GM12878 (cell line): ENCODE measurements around the gene NT5C1A. TPM values are rescaled to one million over a fixed set of nuclear protein-coding genes. Genes with fewer than 3 reads are reported as not detected.
A peak's percentile ranks its signal among the peaks of the same experiment; 100 is the strongest.

Experiments
- ATAC-seq: fragments of 200-7000 bp; cut with Tn5 transposase; 3 replicates; pipeline ENCODE4 v1.9.1; 2020; ENCODE audit warnings: mild to moderate bottlenecking, moderate library complexity
- BruUV-seq: library from RNA; stranded (reverse); fragments of 400-500 nt; replicated peaks from 2 replicates; lab custom pipeline; 2021; lab: Mats Ljungman, UMichigan
- CTCF ChIA-PET: fragments of 300-600 bp; sonication (Branson Sonifier 250); formaldehyde crosslinking; extraction: SDS; loops from one replicate; lab custom pipeline; 2021; ENCODE audit warnings: inconsistent platforms; lab: Yijun Ruan, JAX
- POLR2A ChIA-PET: fragments of 350-600 bp; formaldehyde crosslinking; extraction: SDS; loops from one replicate; lab custom pipeline; 2021; ENCODE audit warnings: inconsistent platforms; lab: Charles Lee
- RAD21 ChIA-PET: fragments of 300-600 bp; sonication (Branson Sonifier 250); formaldehyde crosslinking; loops from one replicate; lab custom pipeline; 2023; ENCODE audit warnings: antibody characterized with exemption; ENCODE audit not compliant: unreplicated experiment; lab: Charles Lee
- SMC1A ChIA-PET: fragments of 300-600 bp; sonication (Branson Sonifier 250); formaldehyde crosslinking; loops from one replicate; lab custom pipeline; 2023; ENCODE audit not compliant: unreplicated experiment, uncharacterized antibody; lab: Charles Lee
- DNase-seq: peaks from one replicate; pipeline ENCODE4 v3.0.0-alpha.2; 2011; ENCODE audit warnings: low read depth, low spot score
- FAIRE-seq: peaks from 3 replicates; lab custom pipeline; 2011; peaks lifted over from hg19 to GRCh38; lab: Jason Lieb, UNC
- H2AFZ ChIP-seq: 2 replicates; pipeline ENCODE4 v1.6.0; 2011; ENCODE audit warnings: low read depth, low read length, control low read depth; ENCODE audit not compliant: control insufficient read depth
- H3K27ac ChIP-seq: 2 replicates; pipeline ENCODE4 v1.5.1; 2011; ENCODE audit warnings: control low read depth; ENCODE audit not compliant: control insufficient read depth, insufficient read depth
- H3K27me3 ChIP-seq, 2 experiments: replicated peaks in 1 of 2; 2 replicates each; pipeline versions ENCODE4 v1.6.0 to v1.6.1; 2011; ENCODE audit warnings: low read length in 1 of 2; ENCODE audit not compliant: control insufficient read depth in 2 of 2, insufficient read depth in 2 of 2
- H3K36me3 ChIP-seq, 2 experiments: 2 replicates each; pipeline ENCODE4 v1.5.1; 2011; ENCODE audit warnings: low read length in 1 of 2; ENCODE audit not compliant: control insufficient read depth in 2 of 2, insufficient read depth in 2 of 2
- H3K4me1 ChIP-seq: 2 replicates; pipeline ENCODE4 v1.6.1; 2011; ENCODE audit warnings: mild to moderate bottlenecking, low read length, moderate library complexity, mixed read lengths; ENCODE audit not compliant: control insufficient read depth, insufficient read depth
- H3K4me2 ChIP-seq: 2 replicates; pipeline ENCODE4 v1.6.0; 2011; ENCODE audit warnings: control low read depth; ENCODE audit not compliant: control insufficient read depth, insufficient read depth
- H3K4me3 ChIP-seq: fragments of 200-600 bp; sonication (generic); 2 replicates; pipeline ENCODE4 v1.5.1; 2016
- H3K79me2 ChIP-seq: 2 replicates; pipeline ENCODE4 v1.6.0; 2011; ENCODE audit warnings: low read length; ENCODE audit not compliant: control insufficient read depth, insufficient read depth
- H3K9ac ChIP-seq: 2 replicates; pipeline ENCODE4 v1.8.0; 2011; ENCODE audit warnings: low read length, control low read depth, mixed read lengths; ENCODE audit not compliant: control insufficient read depth, insufficient read depth
- H3K9me3 ChIP-seq: replicated peaks from 3 replicates; pipeline ENCODE4 v1.5.1; 2011; ENCODE audit warnings: mild to moderate bottlenecking, low read length; ENCODE audit not compliant: control insufficient read depth, insufficient read depth
- H4K20me1 ChIP-seq: 2 replicates; pipeline ENCODE4 v1.6.0; 2011; ENCODE audit not compliant: control insufficient read depth, insufficient read depth
- EZH2 ChIP-seq: IDR thresholded peaks from 2 replicates; pipeline ENCODE4 v1.6.1; 2012; ENCODE audit warnings: low read depth, mild to moderate bottlenecking, control low read depth, inconsistent platforms, low read length, borderline replicate concordance; ENCODE audit not compliant: control insufficient read depth
- GATAD2B ChIP-seq: fragments of 450-650 bp; conservative IDR thresholded peaks from 2 replicates; pipeline ENCODE4 v1.6.1; 2017; ENCODE audit warnings: low read depth, mild to moderate bottlenecking, moderate library complexity
- JUNB ChIP-seq: IDR thresholded peaks from 2 replicates; pipeline ENCODE4 v1.6.1; 2016; ENCODE audit warnings: antibody characterized with exemption, mild to moderate bottlenecking
- NRF1 ChIP-seq: conservative IDR thresholded peaks from 2 replicates; pipeline ENCODE4 v1.6.1; 2011; ENCODE audit warnings: mild to moderate bottlenecking, low read depth, low read length, improper control_type of control experiment
- ZNF274 ChIP-seq: IDR thresholded peaks from one replicate; pipeline ENCODE4 v1.8.0; 2011; ENCODE audit not compliant: insufficient read length, insufficient read depth
- WGBS: methylation state at CpG from one replicate; pipeline ENCODE4 v1.1.6; 2016; ENCODE audit warnings: low lambda C conversion rate; ENCODE audit not compliant: insufficient replicate concordance, insufficient coverage; ENCODE audit errors: missing lambda C conversion rate; 5-methylcytosine and 5-hydroxymethylcytosine counted together
- in situ Hi-C: fragments of 300-500 bp; cut with MboI; formaldehyde crosslinking; loops from 9 replicates; pipeline ENCODE4 v1.14.3; 2018; ENCODE audit warnings: mixed read lengths
- intact Hi-C: fragments of 100-400 bp; cut with micrococcal nuclease; formaldehyde crosslinking; loops from one replicate; pipeline ENCODE4 v1.14.2; 2022; ENCODE audit not compliant: unreplicated experiment
- polyA plus RNA-seq, 11 experiments: library from polyadenylated mRNA; depleted of rRNA in 4 of 11; unstranded in 6 of 11; stranded (reverse) in 5 of 11; fragments of >200 nt; fragmentation: Nextera tagmentation in 4 of 11; fragmentation: Illumina TruSeq in 1 of 11; extraction: Ambion mirVana in 4 of 11; extraction: Trizol in 1 of 11; gene quantifications; 1 replicate in 1 of 11; 2 replicates in 10 of 11; pipeline versions ENCODE4 v1.2.1 to v1.2.3, GENCODE V29; 2011 to 2016; ENCODE audit warnings: inconsistent platforms in 2 of 11, missing spikeins in 2 of 11, low read depth in 1 of 11
- total RNA-seq, 4 experiments: library from RNA; depleted of rRNA in 3 of 4; stranded (reverse); fragments of >200 nt in 3 of 4; fragmentation: Illumina TruSeq in 1 of 4; extraction: Trizol in 1 of 4; gene quantifications; 2 replicates each; pipeline versions ENCODE4 v1.2.1 to v1.2.3, GENCODE V29; 2013 to 2021
- TF ChIP-seq, protein P1 (sequence below): IDR thresholded peaks from 2 replicates; pipeline ENCODE4 v1.6.1; 2011; ENCODE audit warnings: mild to moderate bottlenecking, low read depth, low read length, moderate library complexity; ENCODE audit not compliant: insufficient replicate concordance
- TF ChIP-seq, protein P2 (sequence below): IDR thresholded peaks from 2 replicates; pipeline ENCODE4 v1.6.1; 2011; ENCODE audit warnings: borderline replicate concordance, low read depth, mild to moderate bottlenecking, moderate library complexity, low read length; ENCODE audit not compliant: insufficient read depth, poor library complexity, severe bottlenecking
- TF ChIP-seq, protein P3 (sequence below): fragments of 150-350 bp; IDR thresholded peaks from 2 replicates; pipeline ENCODE4 v1.6.1; 2016; ENCODE audit warnings: low read depth, low read length
- TF ChIP-seq, protein P4 (sequence below): fragments of 450-650 bp; formaldehyde crosslinking; IDR thresholded peaks from 2 replicates; pipeline ENCODE4 v1.4.0; 2022; ENCODE audit warnings: mild to moderate bottlenecking, moderate library complexity

NT5C1A gene
- total and polyA plus RNA-seq, 10 of the 15 experiments (the other 5 are each of a cell fraction or from before 2014, with no cell fraction given) = 0.05 to 0.77 (median 0.22) TPM; not detected in 1

- TF ChIP-seq, protein P1, sequence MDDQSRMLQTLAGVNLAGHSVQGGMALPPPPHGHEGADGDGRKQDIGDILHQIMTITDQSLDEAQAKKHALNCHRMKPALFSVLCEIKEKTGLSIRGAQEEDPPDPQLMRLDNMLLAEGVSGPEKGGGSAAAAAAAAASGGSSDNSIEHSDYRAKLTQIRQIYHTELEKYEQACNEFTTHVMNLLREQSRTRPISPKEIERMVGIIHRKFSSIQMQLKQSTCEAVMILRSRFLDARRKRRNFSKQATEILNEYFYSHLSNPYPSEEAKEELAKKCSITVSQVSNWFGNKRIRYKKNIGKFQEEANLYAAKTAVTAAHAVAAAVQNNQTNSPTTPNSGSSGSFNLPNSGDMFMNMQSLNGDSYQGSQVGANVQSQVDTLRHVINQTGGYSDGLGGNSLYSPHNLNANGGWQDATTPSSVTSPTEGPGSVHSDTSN = peak; percentile 29
- TF ChIP-seq, protein P2, sequence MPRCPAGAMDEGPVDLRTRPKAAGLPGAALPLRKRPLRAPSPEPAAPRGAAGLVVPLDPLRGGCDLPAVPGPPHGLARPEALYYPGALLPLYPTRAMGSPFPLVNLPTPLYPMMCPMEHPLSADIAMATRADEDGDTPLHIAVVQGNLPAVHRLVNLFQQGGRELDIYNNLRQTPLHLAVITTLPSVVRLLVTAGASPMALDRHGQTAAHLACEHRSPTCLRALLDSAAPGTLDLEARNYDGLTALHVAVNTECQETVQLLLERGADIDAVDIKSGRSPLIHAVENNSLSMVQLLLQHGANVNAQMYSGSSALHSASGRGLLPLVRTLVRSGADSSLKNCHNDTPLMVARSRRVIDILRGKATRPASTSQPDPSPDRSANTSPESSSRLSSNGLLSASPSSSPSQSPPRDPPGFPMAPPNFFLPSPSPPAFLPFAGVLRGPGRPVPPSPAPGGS = peak; percentile 72
Observed at GRCh38 chr1:39631361-39632322, 40.3 kb downstream of the NT5C1A start (continued).

- TF ChIP-seq EZH2 (no peak), NRF1 (no peak), ZNF274 (no peak), JUNB (0 out of 2 replicates have a peak, but pooled peaks have one; percentile 10), GATAD2B (no peak)
- TF ChIP-seq, protein P3, sequence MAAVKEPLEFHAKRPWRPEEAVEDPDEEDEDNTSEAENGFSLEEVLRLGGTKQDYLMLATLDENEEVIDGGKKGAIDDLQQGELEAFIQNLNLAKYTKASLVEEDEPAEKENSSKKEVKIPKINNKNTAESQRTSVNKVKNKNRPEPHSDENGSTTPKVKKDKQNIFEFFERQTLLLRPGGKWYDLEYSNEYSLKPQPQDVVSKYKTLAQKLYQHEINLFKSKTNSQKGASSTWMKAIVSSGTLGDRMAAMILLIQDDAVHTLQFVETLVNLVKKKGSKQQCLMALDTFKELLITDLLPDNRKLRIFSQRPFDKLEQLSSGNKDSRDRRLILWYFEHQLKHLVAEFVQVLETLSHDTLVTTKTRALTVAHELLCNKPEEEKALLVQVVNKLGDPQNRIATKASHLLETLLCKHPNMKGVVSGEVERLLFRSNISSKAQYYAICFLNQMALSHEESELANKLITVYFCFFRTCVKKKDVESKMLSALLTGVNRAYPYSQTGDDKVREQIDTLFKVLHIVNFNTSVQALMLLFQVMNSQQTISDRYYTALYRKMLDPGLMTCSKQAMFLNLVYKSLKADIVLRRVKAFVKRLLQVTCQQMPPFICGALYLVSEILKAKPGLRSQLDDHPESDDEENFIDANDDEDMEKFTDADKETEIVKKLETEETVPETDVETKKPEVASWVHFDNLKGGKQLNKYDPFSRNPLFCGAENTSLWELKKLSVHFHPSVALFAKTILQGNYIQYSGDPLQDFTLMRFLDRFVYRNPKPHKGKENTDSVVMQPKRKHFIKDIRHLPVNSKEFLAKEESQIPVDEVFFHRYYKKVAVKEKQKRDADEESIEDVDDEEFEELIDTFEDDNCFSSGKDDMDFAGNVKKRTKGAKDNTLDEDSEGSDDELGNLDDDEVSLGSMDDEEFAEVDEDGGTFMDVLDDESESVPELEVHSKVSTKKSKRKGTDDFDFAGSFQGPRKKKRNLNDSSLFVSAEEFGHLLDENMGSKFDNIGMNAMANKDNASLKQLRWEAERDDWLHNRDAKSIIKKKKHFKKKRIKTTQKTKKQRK = no peak
- TF ChIP-seq, protein P4, sequence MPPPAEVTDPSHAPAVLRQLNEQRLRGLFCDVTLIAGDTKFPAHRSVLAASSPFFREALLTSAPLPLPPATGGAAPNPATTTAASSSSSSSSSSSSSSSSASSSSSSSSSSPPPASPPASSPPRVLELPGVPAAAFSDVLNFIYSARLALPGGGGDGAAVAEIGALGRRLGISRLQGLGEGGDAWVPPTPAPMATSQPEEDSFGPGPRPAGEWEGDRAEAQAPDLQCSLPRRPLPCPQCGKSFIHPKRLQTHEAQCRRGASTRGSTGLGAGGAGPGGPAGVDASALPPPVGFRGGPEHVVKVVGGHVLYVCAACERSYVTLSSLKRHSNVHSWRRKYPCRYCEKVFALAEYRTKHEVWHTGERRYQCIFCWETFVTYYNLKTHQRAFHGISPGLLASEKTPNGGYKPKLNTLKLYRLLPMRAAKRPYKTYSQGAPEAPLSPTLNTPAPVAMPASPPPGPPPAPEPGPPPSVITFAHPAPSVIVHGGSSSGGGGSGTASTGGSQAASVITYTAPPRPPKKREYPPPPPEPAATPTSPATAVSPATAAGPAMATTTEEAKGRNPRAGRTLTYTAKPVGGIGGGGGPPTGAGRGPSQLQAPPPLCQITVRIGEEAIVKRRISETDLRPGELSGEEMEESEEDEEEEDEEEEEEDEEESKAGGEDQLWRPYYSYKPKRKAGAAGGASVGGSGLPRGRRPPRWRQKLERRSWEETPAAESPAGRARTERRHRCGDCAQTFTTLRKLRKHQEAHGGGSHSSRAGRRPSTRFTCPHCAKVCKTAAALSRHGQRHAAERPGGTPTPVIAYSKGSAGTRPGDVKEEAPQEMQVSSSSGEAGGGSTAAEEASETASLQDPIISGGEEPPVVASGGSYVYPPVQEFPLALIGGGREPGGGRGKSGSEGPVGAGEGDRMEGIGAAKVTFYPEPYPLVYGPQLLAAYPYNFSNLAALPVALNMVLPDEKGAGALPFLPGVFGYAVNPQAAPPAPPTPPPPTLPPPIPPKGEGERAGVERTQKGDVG (CRISPR knock-in tag) = no peak
- Histone ChIP-seq H3K4me3 (no peak overlapping the region), H3K9ac (no peak overlapping the region), H3K4me1 (peaks cover 3% of the 10 kb centered on the region; the same call in 1 of the 2 replicates), H3K27me3 (peaks cover 0 to 2% of the 10 kb centered on the region in 2 experiments; a peak in 2 of 4 replicates), H3K9me3 (no peaks in the 10 kb centered on the region), H3K27ac (no peak overlapping the region), H3K36me3 (no peaks in the 10 kb centered on the region), H2AFZ (no peak overlapping the region), H4K20me1 (no peaks in the 10 kb centered on the region), H3K79me2 (no peaks in the 10 kb centered on the region), H3K4me2 (no peak overlapping the region)
- intact Hi-C loops = no loop called here
- POLR2A ChIA-PET = interaction anchor here (0.5 kb wide), 1 partner anchor 528 kb away, joined by 3 read pairs; no protein-coding TSS in a partner anchor
- CTCF ChIA-PET = interaction anchor here (3.3 kb wide), 1 partner anchor 29 kb away, joined by 14 read pairs; no protein-coding TSS in a partner anchor
- no peak for ATAC-seq
- no TSS peak for BruUV-seq
- RAD21 ChIA-PET = no interaction called here
- peak; percentile 23 for FAIRE-seq
- SMC1A ChIA-PET = no interaction called here
- in situ Hi-C loops = no loop called here
- WGBS = 68% methylated on average over 11 of the region's 11 CpGs
- DNase-seq = no peak
Observed at GRCh38 chr1:39628807-39629350, 43.0 kb downstream of the NT5C1A start.
